Adrenal gland (tissue), 12 donors: ENCODE results near the gene OR6Q1. TPM values are rescaled to one million over a fixed set of nuclear protein-coding genes. Genes with fewer than 3 reads are reported as not detected.

ENCODE experiments used
- DNase-seq, 7 donors: peaks; one replicate each; pipeline ENCODE4 v3.0.0-alpha.2; 2019 to 2020
- H3K27ac ChIP-seq, 5 donors: fragments of 200-600 bp; sonication (generic) in 4 of 5; 1 replicate in 3 of 5; 2 replicates in 2 of 5; pipeline versions ENCODE4 v1.5.1 to v1.8.0; 2016 to 2020; ENCODE audit warnings: mild to moderate bottlenecking in 1 of 5
- H3K27me3 ChIP-seq: fragments of 200-600 bp; 2 replicates; pipeline ENCODE4 v1.8.0; 2021
- H3K36me3 ChIP-seq, 2 donors: fragments of 200-600 bp; replicated peaks in 1 of 2; 1 replicate in 1 of 2; 2 replicates in 1 of 2; pipeline versions ENCODE4 v1.5.1 to v1.8.0; 2018 to 2022
- H3K4me1 ChIP-seq, 2 donors: fragments of 200-600 bp; replicated peaks in 1 of 2; 1 replicate in 1 of 2; 2 replicates in 1 of 2; pipeline versions ENCODE4 v1.5.1 to v1.8.0; 2018 to 2021
- H3K4me3 ChIP-seq, 4 donors: fragments of 200-600 bp; sonication (generic) in 3 of 4; one replicate each; pipeline ENCODE4 v1.5.1; 2016 to 2018
- H3K9me3 ChIP-seq, 3 donors: fragments of 200-600 bp; sonication (generic) in 1 of 3; replicated peaks in 1 of 3; 1 replicate in 2 of 3; 2 replicates in 1 of 3; pipeline versions ENCODE4 v1.5.1 to v1.8.0; 2016 to 2021
- CTCF ChIP-seq, 6 experiments: fragments of 450-650 bp in 4 of 6; fragments of 200-600 bp in 2 of 6; sonication (generic) in 1 of 6; IDR thresholded peaks; 1 replicate in 5 of 6; 2 replicates in 1 of 6; pipeline versions ENCODE4 v1.5.1 to v1.8.0; 2016 to 2021; ENCODE audit warnings: antibody characterized with exemption in 6 of 6, mild to moderate bottlenecking in 2 of 6, moderate library complexity in 1 of 6
- POLR2A ChIP-seq, 2 donors: fragments of 450-650 bp; IDR thresholded peaks; one replicate each; pipeline ENCODE4 v1.6.1; 2017; ENCODE audit warnings: antibody characterized with exemption in 2 of 2, mild to moderate bottlenecking in 2 of 2, moderate library complexity in 1 of 2
- WGBS, 4 donors: extraction: QIAGEN DNeasy Blood & Tissue Kit in 2 of 4; methylation state at CpG; one replicate each; pipeline versions ENCODE4 v1.1.5 to v1.1.7; 2013 to 2017; 5-methylcytosine and 5-hydroxymethylcytosine counted together
- intact Hi-C, 2 donors: fragments of 100-400 bp; cut with DNase I; formaldehyde crosslinking; loops; one replicate each; pipeline versions ENCODE4 v1.14.1 to v1.15.0; 2022 to 2023
- polyA plus RNA-seq, 3 donors: library from polyadenylated mRNA; stranded (reverse); fragments of 200-250 nt in 2 of 3; fragments of 350-450 nt in 1 of 3; fragmentation: Illumina TruSeq in 1 of 3; extraction: RNeasy Lipid Tissue Mini Kit (QIAGEN cat#74804) in 1 of 3; gene quantifications; one replicate each; pipeline ENCODE4 v1.2.3, GENCODE V29; 2013 to 2014
- total RNA-seq, 9 donors: library from RNA; depleted of rRNA in 4 of 9; stranded (reverse); fragments of >200 nt in 4 of 9; fragments of 120-200 nt in 1 of 9; fragmentation: NEBNext Ultra II Directional in 1 of 9; extraction: Animal tissue kit (Norgen Biotek cat#: 25700) in 1 of 9; gene quantifications; one replicate each; pipeline versions ENCODE4 v1.1.0 to v1.2.4, GENCODE V29; 2013 to 2023
- donor health status: healthy with polysubstance abuse.
- donor health status: Bipolar disorder and iron deficiency.
- donor health status: DM: yes; HTN: yes; CAD: no.
- donor health status: DM: no; HTN: no; CAD: no.
- donor health status: DM: no; HTN: no; CAD: no.
- donor health status: DM: yes; HTN: yes; CAD: no.

The OR6Q1 gene
- total and polyA plus RNA-seq, 12 donors: not detected

DNA sequence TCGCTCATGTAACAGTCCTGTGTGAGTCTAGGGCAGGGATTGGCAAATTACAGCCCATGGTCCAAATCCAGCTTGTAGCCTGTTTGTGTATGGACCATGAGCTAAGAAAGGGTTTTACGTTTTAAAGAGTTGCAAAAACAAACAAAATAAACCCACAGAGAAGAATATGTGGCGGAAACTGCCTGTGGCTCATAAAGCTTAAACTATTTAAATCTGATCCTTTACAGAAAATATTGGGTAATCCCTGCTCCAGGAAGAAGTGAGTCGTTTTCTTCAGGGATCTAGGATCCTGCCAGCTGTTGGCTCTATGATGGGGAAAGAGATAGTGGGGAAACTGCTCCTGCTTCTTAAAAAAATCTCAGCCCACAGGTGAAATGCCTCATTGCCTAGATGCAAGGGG, 3.4 kb upstream of the OR6Q1 start:
- Histone ChIP-seq H3K27me3 (no peaks in the 10 kb centered on the region), H3K9me3 (no peaks in the 10 kb centered on the region), H3K27ac (peak overlapping the region in 1 of 5 donors; percentile 53), H3K36me3 (no peaks in the 10 kb centered on the region), H3K4me3 (no peak overlapping the region), H3K4me1 (no peaks in the 10 kb centered on the region)
- no peak for TF ChIP-seq POLR2A (IDR thresholded peaks at IDR 0.05)
- no peak for TF ChIP-seq CTCF (IDR thresholded peaks at IDR 0.05)
- DNase-seq: no peak
- intact Hi-C loops: no loop called here
- WGBS, 4 donors: 56 to 80% (median 67%) methylated on average over 4 of the region's 4 CpGs

- no peaks in the 10 kb centered on the region for H3K9me3 ChIP-seq
- WGBS, 4 donors: 56 to 72% (median 64%) methylated on average over 5 to 6 of the region's 6 CpGs
- no peaks in the 10 kb centered on the region for H3K27me3 ChIP-seq
- no peak overlapping the region for H3K4me3 ChIP-seq
- no peaks in the 10 kb centered on the region for H3K36me3 ChIP-seq
- TF ChIP-seq POLR2A (IDR thresholded peaks at IDR 0.05): no peak
- no peak for TF ChIP-seq CTCF (IDR thresholded peaks at IDR 0.05)
- intact Hi-C loops: no loop called here
- no peaks in the 10 kb centered on the region for H3K4me1 ChIP-seq
- H3K27ac ChIP-seq: peak overlapping the region in 1 of 5 donors; percentile 74
- DNase-seq: peak in 5 of 7 donors; percentile 14 to 63 (median 26)
Observed at GRCh38 chr11:58028687-58029411, 1.9 kb upstream of the OR6Q1 start.

- 73 to 86% (median 82%) methylated on average over 2 of the region's 2 CpGs for WGBS, 4 donors
- no peaks in the 10 kb centered on the region for H3K4me1 ChIP-seq
- no peaks in the 10 kb centered on the region for H3K27me3 ChIP-seq
- no peak for DNase-seq
- TF ChIP-seq POLR2A (IDR thresholded peaks at IDR 0.05): no peak
- no peak overlapping the region for H3K27ac ChIP-seq
- intact Hi-C loops: no loop called here
- no peaks in the 10 kb centered on the region for H3K36me3 ChIP-seq
- H3K9me3 ChIP-seq: no peaks in the 10 kb centered on the region
- no peak overlapping the region for H3K4me3 ChIP-seq
Observed at GRCh38 chr11:58034471-58034870, 3.7 kb downstream of the OR6Q1 start.

DNA sequence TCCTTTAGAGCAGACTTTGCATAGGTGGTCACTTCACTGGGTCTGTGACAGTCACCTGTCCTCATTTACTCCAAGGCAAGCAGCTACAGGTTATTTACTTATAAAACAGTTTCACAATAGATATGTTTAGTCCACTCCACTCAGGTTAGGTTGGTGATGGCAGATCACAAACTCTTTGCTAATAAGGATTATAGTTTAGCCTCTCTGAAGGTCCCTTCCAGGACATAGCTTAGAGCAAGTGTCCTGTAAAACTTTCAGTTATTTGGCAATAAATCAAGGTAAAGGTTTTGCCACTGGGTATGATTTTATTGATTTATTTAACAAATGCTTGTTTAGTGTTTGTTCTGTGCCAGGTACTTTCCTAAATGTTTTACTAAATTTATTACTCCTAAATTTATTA, 8.8 kb downstream of the OR6Q1 start:
- H3K4me1 ChIP-seq: no peaks in the 10 kb centered on the region
- no peak overlapping the region for H3K27ac ChIP-seq
- H3K9me3 ChIP-seq: no peaks in the 10 kb centered on the region
- no peak overlapping the region for H3K4me3 ChIP-seq
- H3K36me3 ChIP-seq: no peaks in the 10 kb centered on the region
- intact Hi-C loops: no loop called here
- no peaks in the 10 kb centered on the region for H3K27me3 ChIP-seq
- DNase-seq: no peak
- TF ChIP-seq CTCF (IDR thresholded peaks at IDR 0.05): no peak
- no peak for TF ChIP-seq POLR2A (IDR thresholded peaks at IDR 0.05)

DNA sequence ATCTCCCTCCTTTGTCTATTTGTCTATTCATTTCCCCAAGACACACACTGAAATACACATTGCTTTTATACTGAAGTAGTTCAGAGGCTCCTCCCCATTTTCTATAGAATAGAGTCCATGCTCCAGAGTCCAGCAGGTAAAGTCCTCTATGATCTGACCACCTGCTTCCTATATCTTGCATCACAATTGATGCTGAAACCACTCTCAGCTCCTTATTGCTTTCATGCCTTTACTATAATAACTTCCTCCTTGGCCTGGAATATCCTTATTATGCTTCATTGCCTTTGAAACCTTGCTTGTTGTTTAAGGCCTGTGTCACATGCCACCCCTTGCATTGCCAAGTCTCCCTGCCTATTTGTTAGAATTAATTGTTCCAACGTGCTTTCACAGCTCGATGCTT, 12.6 kb downstream of the OR6Q1 start:
- 62 to 79% (median 71%) methylated on average over 2 of the region's 2 CpGs for WGBS, 4 donors
- TF ChIP-seq POLR2A (IDR thresholded peaks at IDR 0.05) (no peak), CTCF (IDR thresholded peaks at IDR 0.05) (no peak)
- H3K9me3 ChIP-seq: no peaks in the 10 kb centered on the region
- no peaks in the 10 kb centered on the region for H3K36me3 ChIP-seq
- no peak for DNase-seq
- H3K4me1 ChIP-seq: no peaks in the 10 kb centered on the region
- H3K27ac ChIP-seq: no peak overlapping the region
- no peaks in the 10 kb centered on the region for H3K27me3 ChIP-seq
- H3K4me3 ChIP-seq: no peak overlapping the region
- intact Hi-C loops: no loop called here
